Uterus (tissue), 2 donors: ENCODE data around the gene UROS.

Source experiments
- CTCF ChIP-seq, 4 experiments: fragments of 200-600 bp in 2 of 4; fragments of 450-650 bp in 2 of 4; sonication (generic) in 2 of 4; IDR thresholded peaks; one replicate each; pipeline ENCODE4 v1.5.1; 2016 to 2019; ENCODE audit warnings: antibody characterized with exemption in 4 of 4, mild to moderate bottlenecking in 2 of 4, moderate library complexity in 1 of 4
- POLR2A ChIP-seq, 2 donors: fragments of 450-650 bp; IDR thresholded peaks; one replicate each; pipeline ENCODE4 v1.6.1; 2016; ENCODE audit warnings: antibody characterized with exemption in 2 of 2, mild to moderate bottlenecking in 1 of 2, moderate library complexity in 1 of 2

GRCh38 chr10:125846894-125847293, 23.8 kb upstream of the UROS start:
- TF ChIP-seq CTCF (IDR thresholded peaks at IDR 0.05) (no peak), POLR2A (IDR thresholded peaks at IDR 0.05) (no peak)
